Upper lobe of left lung (tissue), 6 donors: Measurements from ENCODE around the gene SIL1. TPM values are rescaled to one million over a fixed set of nuclear protein-coding genes. Genes with fewer than 3 reads are reported as not detected.

ENCODE experiments used
- ATAC-seq, 2 donors: fragments of 200-7000 bp; cut with Tn5 transposase; one replicate each; pipeline ENCODE4 v1.9.1; 2022; ENCODE audit warnings: mild to moderate bottlenecking in 2 of 2, moderate library complexity in 2 of 2; ENCODE audit not compliant: low FRiP score in 2 of 2
- DNase-seq, 2 donors: peaks; one replicate each; pipeline ENCODE4 v3.0.0-alpha.2; 2019 to 2020
- H3K27ac ChIP-seq, 4 donors: fragments of 200-600 bp; sonication (generic); one replicate each; pipeline ENCODE4 v1.5.1; 2016 to 2019
- H3K27me3 ChIP-seq, 4 donors: fragments of 200-600 bp; sonication (generic); one replicate each; pipeline ENCODE4 v1.5.1; 2017 to 2019
- H3K36me3 ChIP-seq, 4 donors: fragments of 200-600 bp; sonication (generic); one replicate each; pipeline ENCODE4 v1.5.1; 2016 to 2019
- H3K4me1 ChIP-seq, 4 donors: fragments of 200-600 bp; sonication (generic); one replicate each; pipeline ENCODE4 v1.5.1; 2018 to 2019
- H3K4me3 ChIP-seq, 4 donors: fragments of 200-600 bp; sonication (generic); one replicate each; pipeline ENCODE4 v1.5.1; 2017 to 2019; ENCODE audit warnings: mild to moderate bottlenecking in 2 of 4, moderate library complexity in 1 of 4
- H3K9me3 ChIP-seq, 4 donors: fragments of 200-600 bp; sonication (generic); one replicate each; pipeline ENCODE4 v1.5.1; 2018 to 2019
- EP300 ChIP-seq, 4 donors: sonication (generic); formaldehyde crosslinking; IDR thresholded peaks; one replicate each; pipeline ENCODE4 v1.5.1; 2017; ENCODE audit warnings: antibody characterized with exemption in 4 of 4, control low read depth in 2 of 4
- POLR2A ChIP-seq, 4 donors: fragments of 450-650 bp; IDR thresholded peaks; one replicate each; pipeline ENCODE4 v1.5.1; 2016 to 2017; ENCODE audit warnings: antibody characterized with exemption in 4 of 4, mild to moderate bottlenecking in 2 of 4
- POLR2AphosphoS5 ChIP-seq, 2 donors: sonication (generic); formaldehyde crosslinking; IDR thresholded peaks; one replicate each; pipeline ENCODE4 v1.5.1; 2017; ENCODE audit warnings: antibody characterized with exemption in 2 of 2
- WGBS, 2 donors: methylation state at CpG; one replicate each; pipeline ENCODE4 v1.1.5; 2017 to 2018; 5-methylcytosine and 5-hydroxymethylcytosine counted together
- total RNA-seq, 6 donors: library from RNA; depleted of rRNA in 4 of 6; stranded (reverse); fragments of >200 nt in 4 of 6; gene quantifications; one replicate each; pipeline versions ENCODE4 v1.1.0 to v1.2.1, GENCODE V29; 2016 to 2021
- TF ChIP-seq, protein P1 (sequence below), 6 experiments: fragments of 450-650 bp in 4 of 6; fragments of 200-600 bp in 2 of 6; sonication (generic) in 2 of 6; IDR thresholded peaks; one replicate each; pipeline ENCODE4 v1.5.1; 2016 to 2019; ENCODE audit warnings: antibody characterized with exemption in 6 of 6
- donor health status: DM: no; HTN: no; CAD: no; lungs with moderate emphysema.
- donor health status: DM: no; HTN: yes; CAD: no; lungs with severe emphysema.

Gene SIL1
- total RNA-seq, 6 donors from 2014 or later, result 30.2 to 83.8 (median 51.2) TPM

DNA sequence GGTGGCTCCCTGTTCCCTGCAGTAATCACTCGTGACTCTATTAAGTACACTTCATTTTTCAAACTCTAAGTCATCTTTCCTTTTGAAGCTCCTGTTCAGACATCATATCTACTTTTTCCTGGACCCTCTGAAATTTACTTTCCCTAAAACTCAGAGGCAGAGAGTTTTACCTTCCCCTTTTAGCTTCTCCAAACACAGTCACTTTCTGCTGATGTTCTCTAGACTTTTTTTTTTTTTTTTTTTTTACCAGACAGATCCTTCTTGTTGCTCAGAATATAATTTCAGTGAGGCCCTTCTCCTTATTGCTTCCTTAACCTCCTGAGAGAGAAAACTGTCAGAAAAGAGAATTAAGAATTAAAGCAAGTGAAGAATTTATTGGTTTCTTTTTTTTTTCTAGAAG lies 236.4 kb downstream of the SIL1 start:
- peaks cover 0 to 21% (median 14%) of the 10 kb centered on the region in 4 donors for H3K4me1 ChIP-seq
- WGBS, 2 donors, result 55 to 61% methylated on average over 1 of the region's 1 CpG
- no peak overlapping the region for H3K27ac ChIP-seq
- no peaks in the 10 kb centered on the region for H3K27me3 ChIP-seq
- DNase-seq, result no peak
- TF ChIP-seq, protein P1, sequence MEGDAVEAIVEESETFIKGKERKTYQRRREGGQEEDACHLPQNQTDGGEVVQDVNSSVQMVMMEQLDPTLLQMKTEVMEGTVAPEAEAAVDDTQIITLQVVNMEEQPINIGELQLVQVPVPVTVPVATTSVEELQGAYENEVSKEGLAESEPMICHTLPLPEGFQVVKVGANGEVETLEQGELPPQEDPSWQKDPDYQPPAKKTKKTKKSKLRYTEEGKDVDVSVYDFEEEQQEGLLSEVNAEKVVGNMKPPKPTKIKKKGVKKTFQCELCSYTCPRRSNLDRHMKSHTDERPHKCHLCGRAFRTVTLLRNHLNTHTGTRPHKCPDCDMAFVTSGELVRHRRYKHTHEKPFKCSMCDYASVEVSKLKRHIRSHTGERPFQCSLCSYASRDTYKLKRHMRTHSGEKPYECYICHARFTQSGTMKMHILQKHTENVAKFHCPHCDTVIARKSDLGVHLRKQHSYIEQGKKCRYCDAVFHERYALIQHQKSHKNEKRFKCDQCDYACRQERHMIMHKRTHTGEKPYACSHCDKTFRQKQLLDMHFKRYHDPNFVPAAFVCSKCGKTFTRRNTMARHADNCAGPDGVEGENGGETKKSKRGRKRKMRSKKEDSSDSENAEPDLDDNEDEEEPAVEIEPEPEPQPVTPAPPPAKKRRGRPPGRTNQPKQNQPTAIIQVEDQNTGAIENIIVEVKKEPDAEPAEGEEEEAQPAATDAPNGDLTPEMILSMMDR (IDR thresholded peaks at IDR 0.05), result no peak
- TF ChIP-seq EP300 (IDR thresholded peaks at IDR 0.05) (no peak), POLR2AphosphoS5 (IDR thresholded peaks at IDR 0.05) (no peak), POLR2A (IDR thresholded peaks at IDR 0.05) (no peak)
- no peak for ATAC-seq
- H3K36me3 ChIP-seq, result no peaks in the 10 kb centered on the region
- H3K4me3 ChIP-seq, result no peak overlapping the region
- no peaks in the 10 kb centered on the region for H3K9me3 ChIP-seq

DNA sequence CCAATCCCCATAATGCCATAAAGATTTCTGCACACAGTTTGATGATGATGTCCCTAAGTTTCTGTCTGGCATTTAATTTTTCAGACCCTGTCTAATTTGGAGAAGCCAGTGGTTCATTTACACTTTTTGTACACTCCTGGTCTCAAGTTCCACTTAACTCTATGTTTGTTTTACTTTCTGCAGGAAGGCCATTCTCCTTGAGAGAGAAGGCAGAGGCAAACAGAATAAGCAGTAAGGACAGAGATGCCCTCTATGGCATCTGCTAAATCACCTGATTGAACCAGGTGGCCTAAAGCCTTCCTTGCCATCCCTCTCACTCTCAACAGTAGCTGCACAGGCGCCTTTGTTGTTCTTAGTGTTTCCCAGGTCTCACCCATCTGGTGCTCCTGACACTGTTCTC lies 236.9 kb downstream of the SIL1 start:
- 58 to 83% methylated on average over 1 of the region's 1 CpG for WGBS, 2 donors
- H3K9me3 ChIP-seq, result no peaks in the 10 kb centered on the region
- H3K27ac ChIP-seq, result no peak overlapping the region
- peaks cover 0 to 21% (median 14%) of the 10 kb centered on the region in 4 donors for H3K4me1 ChIP-seq
- peaks cover 0 to 1% (median 0%) of the 10 kb centered on the region in 4 donors for H3K36me3 ChIP-seq
- no peak overlapping the region for H3K4me3 ChIP-seq
- H3K27me3 ChIP-seq, result no peaks in the 10 kb centered on the region
- no peak for TF ChIP-seq EP300 (IDR thresholded peaks at IDR 0.05)
- ATAC-seq, result no peak
- DNase-seq, result peak in 1 of 2 donors; percentile 14

DNA sequence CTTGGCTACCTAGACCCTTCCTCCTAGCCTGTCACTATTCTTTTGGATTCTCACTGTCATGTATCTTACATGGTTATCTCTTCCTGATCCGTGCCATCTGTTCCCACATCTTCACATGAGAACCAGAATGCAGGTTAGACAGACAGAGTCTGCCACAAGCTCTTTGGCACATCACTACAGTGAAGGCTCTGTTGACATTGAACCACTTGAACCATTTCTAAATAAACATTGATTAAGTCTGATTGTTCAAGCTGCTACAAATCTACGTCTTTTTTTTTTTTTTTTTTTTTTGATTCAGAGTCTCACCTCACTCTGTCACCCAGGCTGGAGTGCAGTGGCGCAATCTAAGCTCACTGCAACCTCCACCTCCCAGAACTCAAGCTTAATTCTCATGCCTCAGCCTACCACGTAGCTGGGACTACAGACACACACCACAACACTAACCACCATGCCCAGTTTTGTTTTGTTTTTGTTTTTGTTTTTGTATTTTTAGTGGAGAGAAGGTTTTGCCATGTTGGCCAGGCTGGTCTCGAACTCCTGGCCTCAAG lies 237.9 kb downstream of the SIL1 start:
- DNase-seq (peak in 1 of 2 donors; percentile 54), ATAC-seq (no peak)
- no peaks in the 10 kb centered on the region for H3K9me3 ChIP-seq
- peaks cover 0 to 4% (median 0%) of the 10 kb centered on the region in 4 donors for H3K36me3 ChIP-seq
- TF ChIP-seq, protein P1 (IDR thresholded peaks at IDR 0.05), result no peak
- no peak for TF ChIP-seq POLR2A (IDR thresholded peaks at IDR 0.05)
- no peaks in the 10 kb centered on the region for H3K27me3 ChIP-seq
- WGBS, 2 donors, result 69 to 70% methylated on average over 5 of the region's 5 CpGs
- peak overlapping the region in 2 of 4 donors; percentile 12 to 16 for H3K27ac ChIP-seq
- peaks cover 0 to 23% (median 19%) of the 10 kb centered on the region in 4 donors for H3K4me1 ChIP-seq
- H3K4me3 ChIP-seq, result no peak overlapping the region

DNA sequence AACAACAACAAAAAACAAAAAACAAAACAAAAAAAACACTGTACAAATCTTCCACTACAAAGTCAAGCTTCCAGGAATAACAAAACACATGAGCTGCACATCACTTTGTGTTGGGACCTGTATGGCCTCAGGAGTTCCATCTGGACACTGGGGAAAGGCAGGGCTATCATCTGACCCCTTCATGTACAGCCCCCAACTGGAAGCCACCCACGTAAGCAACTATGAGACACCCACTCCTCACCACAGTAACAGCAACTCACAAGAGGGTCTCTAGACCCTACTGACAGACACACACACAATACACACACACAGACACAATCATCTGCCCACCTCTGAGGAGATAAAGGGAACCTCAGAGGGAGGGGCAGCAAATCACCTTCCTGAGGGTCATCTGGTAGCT lies 241.4 kb downstream of the SIL1 start:
- TF ChIP-seq EP300 (IDR thresholded peaks at IDR 0.05) (no peak), POLR2A (IDR thresholded peaks at IDR 0.05) (no peak), POLR2AphosphoS5 (IDR thresholded peaks at IDR 0.05) (no peak)
- TF ChIP-seq, protein P1 (IDR thresholded peaks at IDR 0.05), result no peak
- Histone ChIP-seq H3K27ac (no peak overlapping the region), H3K36me3 (peaks cover 0 to 4% (median 0%) of the 10 kb centered on the region in 4 donors), H3K9me3 (no peaks in the 10 kb centered on the region), H3K4me1 (peaks cover 30 to 54% (median 46%) of the 10 kb centered on the region in 4 donors), H3K27me3 (no peaks in the 10 kb centered on the region), H3K4me3 (no peak overlapping the region)
- 75 to 100% methylated on average over 1 of the region's 1 CpG for WGBS, 2 donors
- DNase-seq (peak in 1 of 2 donors; percentile 16), ATAC-seq (no peak)

DNA sequence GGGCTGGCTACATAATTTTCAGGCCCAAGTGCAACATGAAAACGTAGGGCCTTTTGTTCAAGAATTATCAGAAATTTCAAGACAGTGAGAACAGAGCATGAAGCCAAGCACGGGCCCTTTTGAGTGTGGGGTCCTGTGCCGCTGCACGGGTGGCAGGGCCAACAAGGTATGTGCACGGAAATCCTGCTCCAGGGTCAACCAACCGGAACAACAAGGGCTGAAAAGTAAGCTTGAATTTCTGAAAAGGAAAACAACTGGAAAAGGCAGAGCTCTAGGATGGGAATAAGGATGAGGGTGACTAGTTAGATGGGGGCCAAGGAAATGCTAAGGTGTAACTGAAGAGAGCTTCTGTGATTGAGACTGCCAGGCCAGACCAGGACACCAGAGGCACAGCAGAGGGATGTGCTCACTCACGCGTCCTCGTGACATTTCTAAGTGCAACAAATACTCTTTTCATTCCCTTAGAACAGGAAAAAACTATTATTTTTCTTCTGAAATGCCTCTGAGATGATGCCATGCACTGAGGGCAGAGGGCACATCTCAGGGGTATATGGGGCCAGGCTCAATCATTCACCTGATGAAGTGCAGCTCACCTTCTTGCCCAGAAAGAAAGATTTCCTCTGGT lies 242.4 kb downstream of the SIL1 start:
- Histone ChIP-seq H3K9me3 (no peaks in the 10 kb centered on the region), H3K27me3 (no peaks in the 10 kb centered on the region), H3K36me3 (peaks cover 0 to 9% (median 0%) of the 10 kb centered on the region in 4 donors), H3K4me3 (no peak overlapping the region), H3K4me1 (peaks cover 36 to 49% (median 42%) of the 10 kb centered on the region in 4 donors), H3K27ac (no peak overlapping the region)
- no peak for ATAC-seq
- peak in 1 of 2 donors; percentile 7 for DNase-seq
- WGBS, 2 donors, result 76 to 80% methylated on average over 9 of the region's 9 CpGs
- TF ChIP-seq POLR2AphosphoS5 (IDR thresholded peaks at IDR 0.05) (no peak), POLR2A (IDR thresholded peaks at IDR 0.05) (no peak), EP300 (IDR thresholded peaks at IDR 0.05) (no peak)
- TF ChIP-seq, protein P1 (IDR thresholded peaks at IDR 0.05), result no peak
